ENCODE results near the gene USP40.

USP40 gene

GRCh38 chr2:233492751-233493150 is 73.8 kb downstream of the USP40 start:
- DNase-seq, result no peak

DNA sequence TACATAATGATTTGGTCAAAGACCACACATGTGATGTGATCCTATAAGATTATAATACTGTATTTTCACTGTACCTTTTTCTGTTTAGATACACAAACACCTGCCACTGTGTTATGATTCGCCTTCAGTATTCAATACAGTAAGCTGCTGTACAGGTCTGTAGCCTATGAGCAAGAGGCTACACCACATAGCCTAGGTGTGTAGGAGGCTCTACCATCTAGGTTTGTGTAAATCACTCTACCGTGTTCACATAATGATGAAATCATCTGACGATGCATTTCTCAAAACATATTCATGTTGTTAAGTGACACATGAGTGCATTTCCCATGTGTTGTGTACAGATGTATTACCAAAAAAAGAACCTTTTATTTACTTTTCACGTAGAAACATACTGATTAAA is 74.5 kb downstream of the USP40 start:
- DNase-seq, result no peak

GRCh38 chr2:233491326-233491725 is 75.3 kb downstream of the USP40 start:
- DNase-seq, result no peak

DNA sequence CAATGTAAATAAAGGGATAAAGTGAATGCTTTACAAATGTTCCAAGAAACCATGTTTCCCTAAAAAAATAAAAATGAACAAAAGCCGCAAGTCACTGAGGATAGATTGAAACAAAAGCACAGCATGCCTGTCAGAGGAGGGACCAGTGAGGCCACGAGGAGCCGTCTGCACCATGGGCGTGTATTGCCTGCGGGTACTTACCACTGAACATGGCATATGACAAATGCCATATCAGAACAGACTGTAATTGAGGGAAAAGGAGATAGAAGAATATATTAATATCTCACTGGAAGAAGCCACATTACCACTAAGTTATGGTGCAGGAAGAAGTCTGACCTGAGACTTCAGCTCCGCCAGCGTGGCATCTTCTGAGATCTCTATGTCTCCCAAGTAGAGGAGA is 75.8 kb downstream of the USP40 start:
- DNase-seq, result no peak

GRCh38 chr2:233489666-233490065 is 76.9 kb downstream of the USP40 start:
- no peak for DNase-seq

- DNase-seq, result no peak
Observed at GRCh38 chr2:233489143-233489542, 77.4 kb downstream of the USP40 start.

GRCh38 chr2:233487748-233488345 is 78.7 kb downstream of the USP40 start:
- DNase-seq, result no peak

DNA sequence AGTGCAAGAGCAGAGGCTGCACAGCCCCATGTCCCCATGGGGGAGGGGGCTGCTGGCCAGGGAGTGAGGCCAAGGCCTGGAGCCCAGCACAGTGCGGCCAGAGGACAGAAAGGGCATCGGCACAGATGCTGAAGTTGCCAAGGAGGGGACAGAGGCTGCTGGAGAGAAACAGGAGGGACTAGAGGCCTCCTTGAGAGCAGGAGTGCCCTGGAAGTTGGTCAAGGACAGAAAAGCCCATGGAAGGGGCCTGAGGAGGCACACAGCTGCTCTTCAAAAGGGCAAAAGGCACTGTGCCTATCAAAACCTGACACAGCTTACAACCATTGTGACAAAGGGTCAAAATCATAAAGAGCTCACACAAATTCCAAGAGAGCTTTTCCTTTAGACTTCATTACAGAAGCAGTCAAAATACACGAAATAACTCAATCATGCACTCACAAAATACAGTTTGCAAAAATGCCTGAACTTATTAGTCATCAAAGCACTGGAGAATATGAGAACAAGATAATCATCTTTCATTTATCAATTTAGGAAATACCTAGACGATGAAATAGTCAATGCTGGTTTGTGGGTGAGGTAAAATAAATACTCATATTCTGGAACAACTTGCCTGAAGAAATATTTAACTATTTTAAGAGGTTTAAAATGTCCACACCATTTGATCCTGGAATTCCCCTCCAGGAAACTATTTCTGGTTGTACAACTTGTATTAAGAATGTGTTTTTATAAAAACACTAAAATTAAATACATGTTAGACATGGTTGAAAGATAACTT is 79.6 kb downstream of the USP40 start:
- DNase-seq, result no peak

DNA sequence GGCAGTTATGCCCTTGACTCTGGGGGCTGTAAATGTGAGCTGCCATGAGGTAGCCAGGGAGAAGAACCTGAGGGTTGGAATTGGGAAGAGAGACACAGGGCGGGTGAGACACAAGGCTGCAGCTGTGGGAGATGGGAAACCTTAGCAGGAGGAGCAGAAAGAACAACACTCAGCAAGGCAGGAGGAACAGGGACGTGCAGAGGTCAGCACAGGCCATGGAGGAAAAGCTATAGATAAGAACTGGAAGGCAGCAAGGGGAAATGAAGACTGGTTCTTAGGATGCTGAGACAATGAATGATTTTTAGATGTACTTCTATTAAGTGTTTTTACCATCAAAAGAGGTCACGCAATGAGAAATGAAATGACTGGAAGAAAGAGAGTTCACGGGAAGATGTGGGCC is 80.2 kb downstream of the USP40 start:
- no peak for DNase-seq

DNA sequence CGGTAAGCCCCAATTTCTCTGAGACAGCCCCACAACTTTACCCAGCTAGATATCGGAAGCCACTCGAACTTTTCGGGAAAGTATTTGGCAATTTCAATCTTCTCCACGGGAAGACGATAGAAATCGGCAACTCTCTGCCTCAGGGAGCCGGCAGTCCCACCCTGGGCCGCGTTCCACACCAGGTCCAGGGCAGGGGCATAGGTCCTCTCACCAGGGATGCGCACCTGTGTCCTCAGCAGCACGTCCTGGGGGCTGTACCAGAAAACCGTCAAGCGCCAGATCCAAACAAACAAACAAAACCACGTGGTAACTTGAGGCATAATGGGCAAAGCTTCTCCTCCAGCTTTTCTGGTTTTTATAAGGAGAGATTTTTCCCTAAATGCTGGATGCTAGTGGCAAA is 80.9 kb downstream of the USP40 start:
- DNase-seq, result no peak

- no peak for DNase-seq
Observed at GRCh38 chr2:233482616-233483015, 84.0 kb downstream of the USP40 start.

DNA sequence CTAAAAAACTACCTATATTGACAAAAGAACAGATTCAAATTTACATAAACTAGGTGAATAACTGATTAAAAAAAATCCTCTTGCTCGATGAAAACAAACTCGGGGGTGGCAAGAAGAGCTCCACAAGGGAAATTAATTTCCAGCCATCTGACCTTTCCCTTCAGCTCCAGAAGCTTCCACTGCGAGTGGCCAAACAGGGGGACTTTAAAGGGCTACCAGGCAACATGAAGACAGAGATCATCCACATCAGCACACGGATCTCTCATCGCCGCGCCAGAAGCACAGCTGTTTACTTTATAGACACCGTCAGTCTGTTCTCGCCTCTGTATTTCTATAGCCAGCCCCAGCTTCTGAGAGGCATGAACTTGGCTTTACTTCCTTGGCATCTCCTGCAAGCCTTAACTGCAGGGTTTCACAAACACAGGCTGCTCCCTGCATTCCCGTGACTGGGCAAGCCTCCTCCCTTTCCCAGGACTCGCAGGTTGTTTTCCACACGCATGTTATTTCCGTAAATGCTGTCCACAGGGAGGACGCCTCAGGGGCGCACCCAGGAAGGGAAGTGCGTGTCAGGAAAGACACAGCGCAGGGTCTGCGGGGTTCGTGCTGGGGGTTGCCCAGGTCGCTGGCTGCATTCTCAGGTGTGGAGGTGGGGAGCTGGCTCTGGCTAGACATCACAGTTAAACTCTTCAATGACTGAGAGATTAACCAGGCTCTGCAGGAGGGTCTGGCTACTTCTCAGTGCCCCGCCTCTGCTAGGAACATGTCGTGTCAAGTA is 85.0 kb downstream of the USP40 start:
- no peak for DNase-seq

DNA sequence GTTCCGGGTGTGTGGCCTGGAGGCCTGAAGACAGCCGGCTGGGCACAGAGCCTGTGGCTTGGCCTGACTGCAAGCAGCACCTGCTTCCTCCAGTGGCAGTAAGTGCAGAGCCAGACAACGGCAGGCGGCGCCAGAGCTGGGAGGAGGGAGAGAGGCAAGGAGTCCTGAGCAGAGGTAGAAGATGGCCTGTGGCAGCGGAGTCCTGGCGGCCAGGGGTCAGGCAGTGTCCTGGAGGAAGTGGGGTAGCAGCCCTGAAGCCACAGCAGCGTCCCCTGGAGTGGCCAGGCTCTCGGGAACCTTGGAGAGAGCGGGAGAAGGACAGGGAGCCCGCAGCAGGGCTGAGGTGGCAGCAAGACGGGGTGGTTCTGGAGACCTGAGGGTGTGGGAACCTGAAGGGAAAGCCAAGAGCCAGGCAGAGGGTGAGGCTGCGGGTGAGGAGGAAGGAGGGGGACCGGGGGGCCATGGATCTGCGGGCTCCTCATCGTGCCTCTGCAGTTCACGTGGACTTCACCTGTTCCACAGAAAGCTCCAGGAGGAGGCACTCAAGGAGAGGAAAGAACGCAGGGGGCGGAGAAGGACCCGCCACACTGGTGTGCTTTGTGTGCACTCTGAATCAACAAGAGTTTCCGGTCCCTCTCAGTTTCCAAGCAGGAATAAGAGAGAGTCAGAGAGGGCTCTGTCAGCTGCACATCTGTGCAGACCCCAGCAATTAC is 85.9 kb downstream of the USP40 start:
- DNase-seq, result no peak

GRCh38 chr2:233479616-233480489 is 86.7 kb downstream of the USP40 start:
- no peak for DNase-seq

GRCh38 chr2:233477548-233478433 is 88.8 kb downstream of the USP40 start:
- DNase-seq, result no peak

DNA sequence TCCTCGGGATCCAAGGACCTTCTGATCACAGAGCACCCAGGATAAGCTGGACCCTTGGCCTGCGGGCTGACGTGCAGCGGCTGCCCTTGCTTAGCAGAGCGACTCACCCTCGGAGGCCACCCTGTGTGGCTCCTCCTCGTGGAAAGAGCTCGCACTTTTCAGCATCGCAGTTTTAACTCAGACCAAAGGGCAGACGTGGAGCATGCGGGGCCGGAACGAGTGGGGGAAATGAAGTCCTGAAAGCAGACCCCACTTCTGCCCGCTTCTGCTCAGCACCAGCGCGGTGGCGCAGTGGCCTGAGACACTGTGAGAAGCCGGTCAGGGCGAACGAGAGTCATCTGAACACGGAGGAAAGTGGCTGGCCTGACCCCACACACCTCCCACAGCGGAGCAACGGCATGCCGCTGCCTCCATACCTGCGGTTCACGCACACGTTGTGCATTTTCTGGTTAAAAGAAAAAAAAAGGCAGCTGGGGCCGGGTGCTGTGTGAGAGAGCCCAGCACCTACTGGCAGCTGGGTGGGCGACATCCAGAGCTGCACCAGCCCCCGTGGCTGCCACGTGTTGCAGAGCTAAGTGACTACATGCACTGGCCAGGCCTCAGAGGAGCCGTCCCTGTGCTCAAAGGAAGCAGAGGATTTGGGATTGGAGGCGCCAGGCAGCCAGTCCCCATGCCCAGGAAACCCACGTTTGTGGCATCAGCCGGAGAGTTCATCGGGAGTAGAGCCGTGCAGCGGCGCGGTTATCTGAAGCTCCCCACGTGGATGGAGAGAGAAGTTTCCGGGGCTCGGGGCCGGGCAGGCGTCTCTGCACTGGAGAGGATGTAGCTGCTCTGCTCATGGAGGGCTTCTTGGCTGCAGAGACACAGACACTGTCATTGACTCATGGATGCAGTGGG is 89.7 kb downstream of the USP40 start:
- DNase-seq, result no peak

DNA sequence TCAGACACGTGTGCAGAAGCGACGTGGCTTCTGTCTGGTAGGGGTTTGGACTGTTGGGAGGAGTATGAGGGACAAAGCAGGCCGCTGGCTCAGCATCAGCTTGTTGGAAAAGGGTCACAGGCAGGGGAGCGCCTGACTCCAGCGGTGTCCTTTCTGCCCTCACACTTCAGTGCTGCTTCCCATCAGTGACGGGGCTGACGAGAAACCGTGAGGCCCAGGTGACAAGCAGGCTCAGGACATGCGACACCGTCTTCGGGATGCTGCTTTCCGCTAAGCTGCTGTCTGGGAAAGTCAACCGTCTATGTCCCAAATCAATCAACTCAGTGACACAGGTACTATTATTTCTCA is 90.5 kb downstream of the USP40 start:
- DNase-seq, result no peak

DNA sequence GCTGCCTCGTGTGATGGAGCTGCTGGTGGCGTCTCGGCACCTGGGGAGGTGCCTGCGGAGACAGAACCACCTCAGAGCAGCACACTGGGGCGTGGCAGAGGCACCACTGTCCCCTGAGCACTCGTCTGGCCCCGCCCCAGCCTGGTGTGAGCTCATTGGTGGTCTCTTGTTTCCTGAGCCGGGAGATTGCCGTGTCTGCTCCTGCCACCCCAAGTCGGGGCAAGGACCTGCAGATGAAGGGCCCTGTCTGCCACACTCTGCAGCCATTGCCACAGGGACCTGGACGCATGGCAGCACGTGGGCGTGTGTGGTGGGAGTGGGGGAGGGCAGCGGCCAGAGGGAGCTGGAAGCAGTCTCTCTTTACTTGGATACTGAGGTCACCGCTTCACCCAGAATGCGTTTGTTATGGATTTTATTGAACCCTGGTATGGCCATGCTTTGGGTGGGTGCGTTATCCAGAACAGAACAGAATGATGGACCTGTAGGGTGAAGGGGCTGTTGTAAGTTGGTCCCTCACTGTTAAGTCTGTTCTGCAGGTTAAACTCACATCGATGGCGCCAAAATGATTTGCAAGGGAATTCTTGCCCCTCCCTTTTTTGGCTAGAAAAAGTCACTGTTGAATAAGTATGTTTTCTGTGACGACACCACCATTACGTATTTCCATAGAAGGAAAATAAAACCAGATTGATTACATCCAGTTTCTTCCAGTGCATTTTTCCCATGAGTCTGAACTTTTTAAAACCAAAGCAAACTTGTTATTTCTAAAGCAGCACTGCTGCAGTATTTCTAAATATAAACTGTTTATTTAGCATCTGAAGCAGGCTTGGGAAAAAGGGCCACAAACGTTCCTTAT is 92.0 kb downstream of the USP40 start:
- no peak for DNase-seq

GRCh38 chr2:233473878-233474277 is 92.7 kb downstream of the USP40 start:
- no peak for DNase-seq
